Lower lobe of right lung (tissue), 2 donors: Measurements from ENCODE around the gene DNASE1L1. TPM values are rescaled to one million over a fixed set of nuclear protein-coding genes. Genes with fewer than 3 reads are reported as not detected.
A peak's percentile ranks its signal among the peaks of the same experiment; 100 is the strongest.

Experiments
- ATAC-seq, 2 donors: fragments of 200-7000 bp; cut with Tn5 transposase; one replicate each; pipeline ENCODE4 v1.9.1; 2020 to 2022; ENCODE audit warnings: mild to moderate bottlenecking in 2 of 2, moderate library complexity in 2 of 2
- DNase-seq: peaks from one replicate; pipeline ENCODE4 v3.0.0-alpha.2; 2020
- H3K27ac ChIP-seq: fragments of 200-600 bp; one replicate; pipeline ENCODE4 v1.8.0; 2022
- H3K27me3 ChIP-seq: fragments of 200-600 bp; one replicate; pipeline ENCODE4 v1.8.0; 2022; ENCODE audit warnings: low read depth
- H3K36me3 ChIP-seq: fragments of 200-600 bp; one replicate; pipeline ENCODE4 v1.8.0; 2022; ENCODE audit warnings: mild to moderate bottlenecking
- H3K4me1 ChIP-seq: fragments of 200-600 bp; one replicate; pipeline ENCODE4 v1.8.0; 2022
- H3K4me3 ChIP-seq: fragments of 200-600 bp; one replicate; pipeline ENCODE4 v1.8.0; 2022; ENCODE audit warnings: mild to moderate bottlenecking
- H3K9me3 ChIP-seq: fragments of 200-600 bp; one replicate; pipeline ENCODE4 v1.8.0; 2022
- CTCF ChIP-seq: fragments of 200-600 bp; IDR thresholded peaks from one replicate; pipeline ENCODE4 v1.8.0; 2022; ENCODE audit warnings: antibody characterized with exemption, mild to moderate bottlenecking
- intact Hi-C: fragments of 100-400 bp; cut with DNase I; formaldehyde crosslinking; loops from one replicate; pipeline ENCODE4 v1.11.0; 2022
- total RNA-seq: library from RNA; stranded (reverse); fragmentation: NEBNext Ultra II Directional; extraction: Animal tissue kit (Norgen Biotek cat#: 25700); gene quantifications from one replicate; pipeline ENCODE4 v1.2.1, GENCODE V29; 2021
- donor health status: DM: no; HTN: yes; CAD: no; lungs with severe emphysema.

The DNASE1L1 gene
- total RNA-seq, 1 donor from 2014 or later, result 36.1 TPM

GRCh38 chrX:154362085-154362742 is 46.8 kb downstream of the DNASE1L1 start:
- peaks cover 98% of the 10 kb centered on the region for H3K36me3 ChIP-seq
- DNase-seq (no peak), ATAC-seq (no peak)
- no peak overlapping the region for H3K4me3 ChIP-seq
- peaks cover 14% of the 10 kb centered on the region for H3K4me1 ChIP-seq
- no peak for TF ChIP-seq CTCF
- H3K27ac ChIP-seq, result no peak overlapping the region
- intact Hi-C loops, result no loop called here
- no peaks in the 10 kb centered on the region for H3K9me3 ChIP-seq
- no peaks in the 10 kb centered on the region for H3K27me3 ChIP-seq

- Histone ChIP-seq H3K27ac (no peak overlapping the region), H3K9me3 (no peaks in the 10 kb centered on the region), H3K36me3 (peaks cover 98% of the 10 kb centered on the region), H3K4me1 (peaks cover 6% of the 10 kb centered on the region), H3K27me3 (no peaks in the 10 kb centered on the region), H3K4me3 (no peak overlapping the region)
- ATAC-seq (no peak), DNase-seq (no peak)
- intact Hi-C loops, result no loop called here
- TF ChIP-seq CTCF, result no peak
Measured at GRCh38 chrX:154360155-154360713, 48.8 kb downstream of the DNASE1L1 start.

- Histone ChIP-seq H3K4me1 (peaks cover 6% of the 10 kb centered on the region), H3K4me3 (no peak overlapping the region), H3K36me3 (peaks cover 98% of the 10 kb centered on the region), H3K27me3 (no peaks in the 10 kb centered on the region), H3K27ac (peak overlapping the region; percentile 24), H3K9me3 (no peaks in the 10 kb centered on the region)
- no peak for TF ChIP-seq CTCF
- DNase-seq, result no peak
- intact Hi-C loops, result no loop called here
- ATAC-seq, result no peak
Measured at GRCh38 chrX:154359362-154360154, 49.5 kb downstream of the DNASE1L1 start.

GRCh38 chrX:154358829-154359228 is 50.2 kb downstream of the DNASE1L1 start:
- H3K27ac ChIP-seq, result no peak overlapping the region
- intact Hi-C loops, result no loop called here

GRCh38 chrX:154358011-154358410 is 51.0 kb downstream of the DNASE1L1 start:
- intact Hi-C loops, result no loop called here
- DNase-seq (no peak), ATAC-seq (no peak)
- no peak overlapping the region for H3K4me3 ChIP-seq
- no peaks in the 10 kb centered on the region for H3K9me3 ChIP-seq
- TF ChIP-seq CTCF, result no peak
- no peak overlapping the region for H3K27ac ChIP-seq
- H3K27me3 ChIP-seq, result no peaks in the 10 kb centered on the region
- peaks cover 98% of the 10 kb centered on the region for H3K36me3 ChIP-seq
- H3K4me1 ChIP-seq, result peaks cover 12% of the 10 kb centered on the region

More at GRCh38 chrX:154358829-154359228, 50.2 kb downstream of the DNASE1L1 start:
- ATAC-seq, result no peak
- DNase-seq, result no peak
- Histone ChIP-seq H3K27me3 (no peaks in the 10 kb centered on the region), H3K4me1 (peaks cover 8% of the 10 kb centered on the region), H3K36me3 (peaks cover 98% of the 10 kb centered on the region), H3K9me3 (no peaks in the 10 kb centered on the region), H3K4me3 (no peak overlapping the region)
- no peak for TF ChIP-seq CTCF
